Ishikawa (cell line): ENCODE measurements around the gene ERVH48-1.

Experiments
- CREB1 ChIP-seq: IDR thresholded peaks from 2 replicates; pipeline ENCODE4 v1.6.1; 2012; ENCODE audit warnings: low read depth
- EP300 ChIP-seq: IDR thresholded peaks from 2 replicates; pipeline ENCODE4 v1.6.1; 2012; ENCODE audit warnings: borderline replicate concordance
- TAF1 ChIP-seq: IDR thresholded peaks from 2 replicates; pipeline ENCODE4 v1.6.1; 2012; ENCODE audit warnings: low read depth, mild to moderate bottlenecking
- TF ChIP-seq, protein P1 (sequence below): IDR thresholded peaks from 2 replicates; pipeline ENCODE4 v1.6.1; 2012
- TF ChIP-seq, protein P2 (sequence below): IDR thresholded peaks from 2 replicates; pipeline ENCODE4 v1.6.1; 2012

DNA sequence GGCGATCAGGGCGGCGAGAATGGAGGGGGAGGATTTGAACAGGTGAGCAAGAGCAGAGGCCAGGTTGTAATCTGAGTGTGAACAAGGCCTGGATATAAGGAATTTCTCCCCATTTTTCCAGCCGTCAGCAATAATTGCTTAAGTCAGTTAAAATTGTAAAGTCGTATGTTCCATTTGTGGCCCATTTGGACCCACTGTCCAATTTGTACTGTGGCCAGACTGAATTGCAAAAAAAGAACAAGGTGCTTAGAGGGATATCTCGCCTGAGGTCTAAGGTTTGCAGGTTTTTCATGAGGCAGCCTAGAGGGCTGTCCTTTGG is 1.0 kb downstream of the ERVH48-1 start:
- TF ChIP-seq, protein P1, sequence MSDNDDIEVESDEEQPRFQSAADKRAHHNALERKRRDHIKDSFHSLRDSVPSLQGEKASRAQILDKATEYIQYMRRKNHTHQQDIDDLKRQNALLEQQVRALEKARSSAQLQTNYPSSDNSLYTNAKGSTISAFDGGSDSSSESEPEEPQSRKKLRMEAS, result no peak
- TF ChIP-seq EP300 (no peak), TAF1 (no peak), CREB1 (no peak)
- TF ChIP-seq, protein P2, sequence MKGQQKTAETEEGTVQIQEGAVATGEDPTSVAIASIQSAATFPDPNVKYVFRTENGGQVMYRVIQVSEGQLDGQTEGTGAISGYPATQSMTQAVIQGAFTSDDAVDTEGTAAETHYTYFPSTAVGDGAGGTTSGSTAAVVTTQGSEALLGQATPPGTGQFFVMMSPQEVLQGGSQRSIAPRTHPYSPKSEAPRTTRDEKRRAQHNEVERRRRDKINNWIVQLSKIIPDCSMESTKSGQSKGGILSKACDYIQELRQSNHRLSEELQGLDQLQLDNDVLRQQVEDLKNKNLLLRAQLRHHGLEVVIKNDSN, result no peak
